Upper lobe of left lung (tissue), 6 donors: Measurements from ENCODE around the gene CATSPER1. TPM values are rescaled to one million over a fixed set of nuclear protein-coding genes. Genes with fewer than 3 reads are reported as not detected.

ENCODE experiments used
- ATAC-seq, 2 donors: fragments of 200-7000 bp; cut with Tn5 transposase; one replicate each; pipeline ENCODE4 v1.9.1; 2022; ENCODE audit warnings: mild to moderate bottlenecking in 2 of 2, moderate library complexity in 2 of 2; ENCODE audit not compliant: low FRiP score in 2 of 2
- DNase-seq, 2 donors: peaks; one replicate each; pipeline ENCODE4 v3.0.0-alpha.2; 2019 to 2020
- H3K27ac ChIP-seq, 4 donors: fragments of 200-600 bp; sonication (generic); one replicate each; pipeline ENCODE4 v1.5.1; 2016 to 2019
- H3K27me3 ChIP-seq, 4 donors: fragments of 200-600 bp; sonication (generic); one replicate each; pipeline ENCODE4 v1.5.1; 2017 to 2019
- H3K36me3 ChIP-seq, 4 donors: fragments of 200-600 bp; sonication (generic); one replicate each; pipeline ENCODE4 v1.5.1; 2016 to 2019
- H3K4me1 ChIP-seq, 4 donors: fragments of 200-600 bp; sonication (generic); one replicate each; pipeline ENCODE4 v1.5.1; 2018 to 2019
- H3K4me3 ChIP-seq, 4 donors: fragments of 200-600 bp; sonication (generic); one replicate each; pipeline ENCODE4 v1.5.1; 2017 to 2019; ENCODE audit warnings: mild to moderate bottlenecking in 2 of 4, moderate library complexity in 1 of 4
- H3K9me3 ChIP-seq, 4 donors: fragments of 200-600 bp; sonication (generic); one replicate each; pipeline ENCODE4 v1.5.1; 2018 to 2019
- EP300 ChIP-seq, 4 donors: sonication (generic); formaldehyde crosslinking; IDR thresholded peaks; one replicate each; pipeline ENCODE4 v1.5.1; 2017; ENCODE audit warnings: antibody characterized with exemption in 4 of 4, control low read depth in 2 of 4
- POLR2A ChIP-seq, 4 donors: fragments of 450-650 bp; IDR thresholded peaks; one replicate each; pipeline ENCODE4 v1.5.1; 2016 to 2017; ENCODE audit warnings: antibody characterized with exemption in 4 of 4, mild to moderate bottlenecking in 2 of 4
- POLR2AphosphoS5 ChIP-seq, 2 donors: sonication (generic); formaldehyde crosslinking; IDR thresholded peaks; one replicate each; pipeline ENCODE4 v1.5.1; 2017; ENCODE audit warnings: antibody characterized with exemption in 2 of 2
- WGBS, 2 donors: methylation state at CpG; one replicate each; pipeline ENCODE4 v1.1.5; 2017 to 2018; 5-methylcytosine and 5-hydroxymethylcytosine counted together
- total RNA-seq, 6 donors: library from RNA; depleted of rRNA in 4 of 6; stranded (reverse); fragments of >200 nt in 4 of 6; gene quantifications; one replicate each; pipeline versions ENCODE4 v1.1.0 to v1.2.1, GENCODE V29; 2016 to 2021
- TF ChIP-seq, protein P1 (sequence below), 6 experiments: fragments of 450-650 bp in 4 of 6; fragments of 200-600 bp in 2 of 6; sonication (generic) in 2 of 6; IDR thresholded peaks; one replicate each; pipeline ENCODE4 v1.5.1; 2016 to 2019; ENCODE audit warnings: antibody characterized with exemption in 6 of 6
- donor health status: DM: no; HTN: no; CAD: no; lungs with moderate emphysema.
- donor health status: DM: no; HTN: yes; CAD: no; lungs with severe emphysema.

The CATSPER1 gene
- total RNA-seq, 6 donors from 2014 or later = 0.79 to 6.1 (median 3.0) TPM; not detected in 1

DNA sequence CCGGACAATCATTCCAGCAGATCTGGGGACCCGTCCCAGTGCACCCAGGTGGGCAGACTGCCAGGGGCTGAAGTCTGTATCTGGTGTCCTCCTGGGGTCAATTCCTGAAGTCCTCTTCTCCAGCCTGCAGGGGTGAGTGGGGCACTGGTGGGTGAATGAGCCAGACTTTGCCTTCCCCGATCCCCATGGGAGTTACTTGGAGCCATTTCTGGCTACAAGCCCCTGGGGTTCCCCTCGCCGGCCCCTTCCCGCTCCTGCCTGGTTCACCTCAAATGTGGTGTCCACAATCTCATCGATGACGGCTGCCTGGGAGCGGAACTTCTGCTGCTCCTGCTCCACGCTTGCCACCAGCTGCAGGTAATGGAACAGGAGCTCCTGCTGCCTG, 9.5 kb downstream of the CATSPER1 start:
- WGBS, 2 donors = 91% methylated on average over 6 to 9 of the region's 10 CpGs
- Histone ChIP-seq H3K27me3 (peaks cover 0 to 6% (median 3%) of the 10 kb centered on the region in 4 donors), H3K27ac (no peak overlapping the region), H3K4me3 (no peak overlapping the region), H3K9me3 (no peaks in the 10 kb centered on the region), H3K4me1 (peaks cover 10 to 36% (median 23%) of the 10 kb centered on the region in 4 donors), H3K36me3 (no peaks in the 10 kb centered on the region)
- DNase-seq (no peak), ATAC-seq (no peak)
- TF ChIP-seq POLR2AphosphoS5 (IDR thresholded peaks at IDR 0.05) (no peak), POLR2A (IDR thresholded peaks at IDR 0.05) (no peak), EP300 (IDR thresholded peaks at IDR 0.05) (no peak)
- TF ChIP-seq, protein P1, sequence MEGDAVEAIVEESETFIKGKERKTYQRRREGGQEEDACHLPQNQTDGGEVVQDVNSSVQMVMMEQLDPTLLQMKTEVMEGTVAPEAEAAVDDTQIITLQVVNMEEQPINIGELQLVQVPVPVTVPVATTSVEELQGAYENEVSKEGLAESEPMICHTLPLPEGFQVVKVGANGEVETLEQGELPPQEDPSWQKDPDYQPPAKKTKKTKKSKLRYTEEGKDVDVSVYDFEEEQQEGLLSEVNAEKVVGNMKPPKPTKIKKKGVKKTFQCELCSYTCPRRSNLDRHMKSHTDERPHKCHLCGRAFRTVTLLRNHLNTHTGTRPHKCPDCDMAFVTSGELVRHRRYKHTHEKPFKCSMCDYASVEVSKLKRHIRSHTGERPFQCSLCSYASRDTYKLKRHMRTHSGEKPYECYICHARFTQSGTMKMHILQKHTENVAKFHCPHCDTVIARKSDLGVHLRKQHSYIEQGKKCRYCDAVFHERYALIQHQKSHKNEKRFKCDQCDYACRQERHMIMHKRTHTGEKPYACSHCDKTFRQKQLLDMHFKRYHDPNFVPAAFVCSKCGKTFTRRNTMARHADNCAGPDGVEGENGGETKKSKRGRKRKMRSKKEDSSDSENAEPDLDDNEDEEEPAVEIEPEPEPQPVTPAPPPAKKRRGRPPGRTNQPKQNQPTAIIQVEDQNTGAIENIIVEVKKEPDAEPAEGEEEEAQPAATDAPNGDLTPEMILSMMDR (IDR thresholded peaks at IDR 0.05) = no peak

DNA sequence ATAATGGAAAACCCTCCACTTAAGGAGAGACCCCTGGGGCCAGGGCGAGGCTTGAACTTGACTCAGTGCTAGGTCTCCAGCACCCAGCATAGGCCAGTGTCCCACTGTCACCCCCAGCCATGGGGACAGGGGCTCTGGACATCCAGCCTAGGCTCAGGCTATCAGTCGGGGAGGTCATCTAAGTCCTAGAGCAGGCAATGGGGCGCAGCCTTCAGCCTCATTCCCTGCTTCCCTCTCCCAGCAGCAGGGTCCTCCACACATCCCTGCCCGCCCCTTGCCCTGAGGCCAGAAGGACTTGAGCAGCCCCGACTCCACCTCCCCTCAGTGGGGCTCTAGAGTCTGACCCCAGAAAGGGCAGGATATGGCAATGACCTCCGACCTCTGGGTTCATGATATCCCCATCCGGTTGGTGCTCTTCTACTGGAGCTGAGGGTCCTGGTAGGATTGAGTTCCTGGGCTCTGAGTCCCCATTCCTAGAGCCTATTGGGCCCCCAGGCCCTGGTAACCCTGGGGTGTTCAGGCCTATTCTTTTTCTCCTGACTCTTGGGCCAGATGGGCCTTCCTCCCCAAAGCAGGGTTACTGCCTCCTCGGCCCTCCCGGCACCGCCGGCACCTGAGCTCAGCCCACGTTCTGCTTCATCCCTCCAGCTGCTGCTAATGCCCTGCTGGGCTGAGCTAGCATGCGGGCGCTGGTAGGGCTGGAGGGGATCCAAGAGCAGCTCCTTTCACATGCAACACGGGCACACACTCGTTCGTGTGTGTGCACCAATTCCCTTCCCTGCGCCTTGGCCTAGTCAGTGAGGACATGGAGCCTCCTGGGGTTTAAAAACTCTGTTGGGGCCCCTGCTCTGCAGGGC, 10.1 kb downstream of the CATSPER1 start:
- DNase-seq (no peak), ATAC-seq (no peak)
- Histone ChIP-seq H3K36me3 (no peaks in the 10 kb centered on the region), H3K4me1 (peaks cover 9 to 35% (median 20%) of the 10 kb centered on the region in 4 donors), H3K9me3 (no peaks in the 10 kb centered on the region), H3K27ac (peak overlapping the region in 2 of 4 donors; percentile 52 to 72), H3K27me3 (peaks cover 0 to 12% (median 5%) of the 10 kb centered on the region in 4 donors), H3K4me3 (no peak overlapping the region)
- WGBS, 2 donors = 89 to 90% methylated on average over 13 to 17 of the region's 18 CpGs
- TF ChIP-seq POLR2AphosphoS5 (IDR thresholded peaks at IDR 0.05) = no peak
- no peak for TF ChIP-seq EP300 (IDR thresholded peaks at IDR 0.05)
- TF ChIP-seq POLR2A (IDR thresholded peaks at IDR 0.05) = no peak
- TF ChIP-seq, protein P1 (IDR thresholded peaks at IDR 0.05) = no peak

DNA sequence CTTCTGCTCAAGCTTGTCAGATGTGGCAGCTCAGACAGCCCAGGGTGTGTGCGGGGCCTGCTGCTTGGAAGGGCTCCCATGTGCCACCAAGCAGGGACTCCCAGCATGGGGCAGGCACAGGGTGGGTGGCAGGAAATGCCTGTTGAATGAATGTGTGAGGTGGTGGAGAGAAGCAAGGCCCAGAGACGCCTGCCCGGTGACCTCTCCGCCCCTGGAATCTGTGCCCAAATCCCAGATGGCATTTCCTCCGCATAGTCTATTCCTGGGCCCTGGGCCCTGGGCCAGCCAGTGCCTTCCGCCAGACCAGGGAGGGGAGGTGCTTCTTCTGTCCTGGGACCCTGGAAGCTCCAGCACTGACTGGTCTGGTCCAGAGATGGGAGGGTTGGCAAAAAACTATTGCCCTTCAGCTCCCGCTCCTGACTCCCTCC, 10.8 kb downstream of the CATSPER1 start:
- H3K27me3 ChIP-seq = peaks cover 0 to 12% (median 5%) of the 10 kb centered on the region in 4 donors
- no peak for ATAC-seq
- WGBS, 2 donors = 54 to 70% methylated on average over 3 to 4 of the region's 7 CpGs
- DNase-seq = no peak
- H3K4me1 ChIP-seq = peaks cover 9 to 30% (median 16%) of the 10 kb centered on the region in 4 donors
- TF ChIP-seq EP300 (IDR thresholded peaks at IDR 0.05) (no peak), POLR2AphosphoS5 (IDR thresholded peaks at IDR 0.05) (no peak), POLR2A (IDR thresholded peaks at IDR 0.05) (no peak)
- TF ChIP-seq, protein P1 (IDR thresholded peaks at IDR 0.05) = no peak
- no peaks in the 10 kb centered on the region for H3K36me3 ChIP-seq
- H3K27ac ChIP-seq = peak overlapping the region in 2 of 4 donors; percentile 52 to 72
- no peaks in the 10 kb centered on the region for H3K9me3 ChIP-seq
- H3K4me3 ChIP-seq = no peak overlapping the region

DNA sequence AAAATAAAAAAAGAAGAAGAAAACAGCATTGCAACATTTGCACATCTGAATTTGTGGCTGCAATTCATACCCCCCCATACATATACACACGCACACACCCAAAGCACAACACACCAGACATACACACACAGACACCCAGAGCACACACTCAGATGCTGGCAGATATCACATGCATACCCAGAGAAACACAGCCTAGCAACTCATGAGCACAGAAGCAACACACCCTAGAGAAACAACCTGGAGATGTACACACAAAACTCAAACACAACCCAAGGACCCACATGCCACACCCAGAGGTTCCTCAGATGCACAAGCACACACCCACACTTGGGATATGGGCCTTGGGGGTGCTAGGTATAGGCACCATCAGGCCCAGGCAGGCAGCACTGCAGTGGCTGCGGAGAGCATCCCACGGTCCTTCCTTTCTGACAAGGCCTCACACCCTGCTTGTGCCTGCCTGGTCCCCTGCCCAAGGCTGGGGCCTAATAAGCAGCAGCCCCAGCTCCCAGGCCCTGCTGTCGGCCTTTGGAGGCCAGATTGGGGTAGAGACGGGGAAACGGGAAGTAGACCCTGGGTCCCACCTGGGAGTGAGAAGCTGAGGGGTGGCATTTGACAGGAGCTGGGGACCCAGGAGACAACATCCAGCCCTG, 11.3 kb downstream of the CATSPER1 start:
- TF ChIP-seq, protein P1 (IDR thresholded peaks at IDR 0.05) = no peak
- TF ChIP-seq POLR2AphosphoS5 (IDR thresholded peaks at IDR 0.05) (no peak), POLR2A (IDR thresholded peaks at IDR 0.05) (no peak), EP300 (IDR thresholded peaks at IDR 0.05) (no peak)
- no peak for ATAC-seq
- H3K36me3 ChIP-seq = no peaks in the 10 kb centered on the region
- H3K27me3 ChIP-seq = peaks cover 0 to 12% (median 5%) of the 10 kb centered on the region in 4 donors
- peak overlapping the region in 2 of 4 donors; percentile 52 to 72 for H3K27ac ChIP-seq
- no peaks in the 10 kb centered on the region for H3K9me3 ChIP-seq
- H3K4me1 ChIP-seq = peaks cover 9 to 30% (median 16%) of the 10 kb centered on the region in 4 donors
- DNase-seq = no peak
- WGBS, 2 donors = 75 to 78% methylated on average over 1 to 4 of the region's 6 CpGs
- no peak overlapping the region for H3K4me3 ChIP-seq
